Measurements from ENCODE around the gene OR14K1. TPM values are rescaled to one million over a fixed set of nuclear protein-coding genes. Genes with fewer than 3 reads are reported as not detected.

Gene OR14K1
- polyA plus RNA-seq, 1 of the 3 experiments (the other 2 are of a cell fraction) = not detected

GRCh38 chr1:247748041-247748440 lies 9.6 kb downstream of the OR14K1 start, which contains the start of gene OR14A2 (continued):
- TF ChIP-seq REST (IDR thresholded peaks at IDR 0.05; ENCODE audit: low read depth, low read length) (no peak), GABPA (IDR thresholded peaks at IDR 0.05; ENCODE audit: low read depth) (no peak), USF2 (IDR thresholded peaks at IDR 0.05; ENCODE audit: borderline replicate concordance, low read depth, low read length) (no peak), TAF1 (IDR thresholded peaks at IDR 0.05; ENCODE audit: borderline replicate concordance, low read depth, low read length) (no peak), RCOR1 (IDR thresholded peaks at IDR 0.05; ENCODE audit: low read length) (no peak), GATA2 (CRISPR knock-in tag; IDR thresholded peaks at IDR 0.05) (no peak)

- no CpG with 5 or more reads among the region's 1 CpG for WGBS (ENCODE audit: low lambda C conversion rate)
- Histone ChIP-seq H3F3A (replicated peaks; ENCODE audit: insufficient read depth) (peaks cover 8% of the 10 kb centered on the region), H3K4me1 (ENCODE audit: control insufficient read depth in 1 of 2, insufficient read depth in 2 of 2, low read depth in 1 of 2, low read length in 1 of 2) (no peaks in the 10 kb centered on the region), H3K27me3 (ENCODE audit: insufficient read depth) (no peaks in the 10 kb centered on the region), H3K4me3 (ENCODE audit: low read depth in 2 of 2, low read length in 1 of 2) (no peak overlapping the region), H3K79me2 (ENCODE audit: insufficient read depth) (no peaks in the 10 kb centered on the region), H3K36me3 (replicated peaks in 1 of 2; ENCODE audit: control insufficient read depth in 1 of 2, insufficient read depth in 2 of 2, low read length in 1 of 2) (no peaks in the 10 kb centered on the region), H3K4me2 (no peak overlapping the region), H2AFZ (ENCODE audit: low read depth) (no peak overlapping the region), H4K20me1 (ENCODE audit: insufficient read depth) (no peaks in the 10 kb centered on the region), H3K27ac (ENCODE audit: low read depth in 2 of 2, low read length in 1 of 2) (no peak overlapping the region), H3K9me3 (no peaks in the 10 kb centered on the region), H3K9ac (no peak overlapping the region), H3K9me2 (no peaks in the 10 kb centered on the region)
- ChIA-PET CTCF (no interaction called here), POLR2A (no interaction called here)
- DNase-seq = no peak
- TF ChIP-seq TAF1 (IDR thresholded peaks at IDR 0.05; ENCODE audit: borderline replicate concordance, low read depth, low read length) = no peak
- no peak for TF ChIP-seq FOSL2 (IDR thresholded peaks at IDR 0.05; ENCODE audit: borderline replicate concordance, low read depth)
- TF ChIP-seq JUND (IDR thresholded peaks at IDR 0.05) = no peak
- TF ChIP-seq NRF1 (IDR thresholded peaks at IDR 0.05; ENCODE audit: low read depth, low read length) = no peak
- TF ChIP-seq REST (IDR thresholded peaks at IDR 0.05; ENCODE audit: low read depth, low read length) = no peak
- no peak for TF ChIP-seq SMC3 (IDR thresholded peaks at IDR 0.05; ENCODE audit: low read depth, low read length)
- no peak for TF ChIP-seq RFX5 (IDR thresholded peaks at IDR 0.05; ENCODE audit: low read length)
- TF ChIP-seq USF1 (IDR thresholded peaks at IDR 0.05; ENCODE audit: borderline replicate concordance, low read depth) = no peak
- TF ChIP-seq TEAD4 (IDR thresholded peaks at IDR 0.05; ENCODE audit: borderline replicate concordance, insufficient read depth) = no peak
- no peak for TF ChIP-seq RCOR1 (IDR thresholded peaks at IDR 0.05; ENCODE audit: low read length)
- TF ChIP-seq POLR2AphosphoS5 (IDR thresholded peaks at IDR 0.05; ENCODE audit: low read depth, low read length) = no peak
- no peak for TF ChIP-seq IRF3 (IDR thresholded peaks at IDR 0.05; ENCODE audit: low read depth, low read length)
- no peak for TF ChIP-seq MXI1 (IDR thresholded peaks at IDR 0.05; ENCODE audit: low read depth, low read length)
- no peak for TF ChIP-seq MAX (IDR thresholded peaks at IDR 0.05; ENCODE audit: low read depth)
- no peak for TF ChIP-seq FOXM1 (IDR thresholded peaks at IDR 0.05; ENCODE audit: low read depth)
- TF ChIP-seq SIN3A (IDR thresholded peaks at IDR 0.05; ENCODE audit: borderline replicate concordance, low read depth, low read length) = no peak
- TF ChIP-seq PBX3 (IDR thresholded peaks at IDR 0.05) = no peak
These were observed 11.5 kb downstream of the OR14K1 start for GRCh38 chr1:247749870-247750269.
